Mesenchymal stem cell (in vitro differentiated cells and primary cell): Measurements from ENCODE around the gene DOCK2.

Experiments used
- DNase-seq: peaks from one replicate; pipeline ENCODE4 v3.0.0-alpha.2; 2013
- H2AFZ ChIP-seq: one replicate; pipeline ENCODE4 v1.6.1; 2013; ENCODE audit warnings: low read depth, mild to moderate bottlenecking, control low read depth, inconsistent platforms, low read length, moderate library complexity
- H2AK5ac ChIP-seq: 2 replicates; pipeline ENCODE4 v1.6.1; 2013; ENCODE audit warnings: low read length, moderate library complexity, mild to moderate bottlenecking, inconsistent platforms; ENCODE audit not compliant: severe bottlenecking
- H2BK120ac ChIP-seq: one replicate; pipeline ENCODE4 v1.6.1; 2013; ENCODE audit warnings: low read depth, mild to moderate bottlenecking, inconsistent platforms, low read length, moderate library complexity
- H2BK12ac ChIP-seq, 2 experiments: one replicate each; pipeline ENCODE4 v1.6.1; 2013; ENCODE audit warnings: inconsistent platforms in 2 of 2, low read length in 2 of 2, mild to moderate bottlenecking in 2 of 2, moderate library complexity in 2 of 2, control low read depth in 1 of 2
- H2BK15ac ChIP-seq: one replicate; pipeline ENCODE4 v1.6.1; 2013; ENCODE audit warnings: mild to moderate bottlenecking, low read depth, inconsistent platforms; ENCODE audit not compliant: poor library complexity, severe bottlenecking
- H2BK5ac ChIP-seq: 2 replicates; pipeline ENCODE4 v1.6.1; 2013; ENCODE audit warnings: low read depth, mild to moderate bottlenecking, low read length, control low read depth, inconsistent platforms; ENCODE audit not compliant: poor library complexity, severe bottlenecking
- H3K14ac ChIP-seq, 2 experiments: one replicate each; pipeline ENCODE4 v1.6.1; 2013; ENCODE audit warnings: inconsistent platforms in 2 of 2, low read length in 2 of 2, control low read depth in 1 of 2, mild to moderate bottlenecking in 1 of 2, moderate library complexity in 1 of 2
- H3K18ac ChIP-seq, 2 experiments: one replicate each; pipeline ENCODE4 v1.6.1; 2013; ENCODE audit warnings: inconsistent platforms in 2 of 2, low read length in 2 of 2, control low read depth in 1 of 2, low read depth in 1 of 2, mild to moderate bottlenecking in 1 of 2
- H3K23ac ChIP-seq, 2 experiments: one replicate each; pipeline ENCODE4 v1.6.1; 2013; ENCODE audit warnings: inconsistent platforms in 2 of 2, low read length in 2 of 2, mild to moderate bottlenecking in 2 of 2, moderate library complexity in 2 of 2, control low read depth in 1 of 2
- H3K27ac ChIP-seq: 2 replicates; pipeline ENCODE4 v1.5.1; 2013; ENCODE audit warnings: mild to moderate bottlenecking, moderate library complexity, low read length, control low read depth, inconsistent platforms; ENCODE audit not compliant: poor library complexity, severe bottlenecking
- H3K27me3 ChIP-seq, 2 experiments: 2 replicates each; pipeline versions ENCODE4 v1.6.1 to v1.7.0; 2013; ENCODE audit warnings: low read length in 2 of 2, mild to moderate bottlenecking in 2 of 2, moderate library complexity in 2 of 2, control low read depth in 1 of 2, inconsistent platforms in 1 of 2; ENCODE audit not compliant: control insufficient read depth in 1 of 2, insufficient read depth in 1 of 2
- H3K36me3 ChIP-seq, 2 experiments: 2 replicates each; pipeline versions ENCODE4 v1.6.1 to v1.7.0; 2013; ENCODE audit warnings: low read length in 2 of 2, control low read depth in 1 of 2, inconsistent platforms in 1 of 2, low read depth in 1 of 2, mild to moderate bottlenecking in 1 of 2; ENCODE audit not compliant: insufficient read depth in 2 of 2, control insufficient read depth in 1 of 2
- H3K4ac ChIP-seq, 2 experiments: one replicate each; pipeline ENCODE4 v1.6.1; 2013; ENCODE audit warnings: inconsistent platforms in 2 of 2, low read length in 2 of 2, mild to moderate bottlenecking in 2 of 2, moderate library complexity in 2 of 2, control low read depth in 1 of 2, low read depth in 1 of 2
- H3K4me1 ChIP-seq: 2 replicates; pipeline ENCODE4 v1.6.1; 2013; ENCODE audit warnings: low read depth, low read length, control low read depth; ENCODE audit not compliant: control insufficient read depth, insufficient read depth
- H3K4me2 ChIP-seq: 2 replicates; pipeline ENCODE4 v1.6.1; 2013; ENCODE audit warnings: low read length, mild to moderate bottlenecking, inconsistent platforms; ENCODE audit not compliant: poor library complexity, severe bottlenecking
- H3K4me3 ChIP-seq, 2 experiments: 2 replicates each; pipeline versions ENCODE4 v1.5.1 to v1.7.0; 2013; ENCODE audit warnings: low read length in 2 of 2, mild to moderate bottlenecking in 2 of 2, control low read depth in 1 of 2, low read depth in 1 of 2; ENCODE audit not compliant: insufficient read depth in 1 of 2
- H3K79me1 ChIP-seq: replicated peaks from 2 replicates; pipeline ENCODE4 v1.6.1; 2013; ENCODE audit warnings: mild to moderate bottlenecking, control low read depth, low read length, inconsistent platforms; ENCODE audit not compliant: poor library complexity, severe bottlenecking
- H3K9ac ChIP-seq: 2 replicates; pipeline ENCODE4 v1.7.0; 2013; ENCODE audit warnings: mild to moderate bottlenecking, low read length, moderate library complexity
- H3K9me3 ChIP-seq: 2 replicates; pipeline ENCODE4 v1.7.0; 2013; ENCODE audit warnings: mild to moderate bottlenecking, low read length; ENCODE audit not compliant: control insufficient read depth
- H4K8ac ChIP-seq: one replicate; pipeline ENCODE4 v1.6.1; 2013; ENCODE audit warnings: inconsistent platforms, mild to moderate bottlenecking, low read length, moderate library complexity
- H4K91ac ChIP-seq: one replicate; pipeline ENCODE4 v1.6.1; 2013; ENCODE audit warnings: mild to moderate bottlenecking, low read length, inconsistent platforms
- WGBS: methylation state at CpG from one replicate; pipeline ENCODE4 v1.1.7; 2013; ENCODE audit warnings: mixed read lengths; 5-methylcytosine and 5-hydroxymethylcytosine counted together

The DOCK2 gene

GRCh38 chr5:170046241-170046640 lies 409.2 kb downstream of the DOCK2 start:
- Histone ChIP-seq H2BK12ac (no peak overlapping the region), H3K4me3 (no peak overlapping the region), H2AK5ac (no peak overlapping the region), H2BK15ac (no peak overlapping the region), H4K91ac (no peak overlapping the region), H3K14ac (no peak overlapping the region), H3K18ac (no peak overlapping the region), H3K23ac (no peak overlapping the region), H3K36me3 (no peaks in the 10 kb centered on the region), H2BK120ac (no peak overlapping the region), H3K4me1 (no peaks in the 10 kb centered on the region), H2BK5ac (no peak overlapping the region), H3K27ac (no peak overlapping the region), H3K9me3 (no peaks in the 10 kb centered on the region), H2AFZ (no peak overlapping the region), H3K9ac (no peak overlapping the region), H4K8ac (no peak overlapping the region), H3K4ac (no peak overlapping the region), H3K27me3 (peaks cover 0 to 8% of the 10 kb centered on the region in 2 experiments), H3K4me2 (no peak overlapping the region), H3K79me1 (no peaks in the 10 kb centered on the region)
- no peak for DNase-seq
- WGBS, result 17% methylated on average over 1 of the region's 3 CpGs

GRCh38 chr5:170049713-170050112 lies 412.6 kb downstream of the DOCK2 start:
- Histone ChIP-seq H3K4me1 (no peaks in the 10 kb centered on the region), H3K4ac (no peak overlapping the region), H2BK120ac (no peak overlapping the region), H3K79me1 (no peaks in the 10 kb centered on the region), H3K36me3 (no peaks in the 10 kb centered on the region), H2BK12ac (no peak overlapping the region), H2BK15ac (no peak overlapping the region), H3K9ac (no peak overlapping the region), H3K9me3 (no peaks in the 10 kb centered on the region), H3K18ac (no peak overlapping the region), H3K14ac (no peak overlapping the region), H2AK5ac (no peak overlapping the region), H3K27me3 (peaks cover 0 to 6% of the 10 kb centered on the region in 2 experiments), H4K91ac (no peak overlapping the region), H2BK5ac (no peak overlapping the region), H3K4me3 (no peak overlapping the region), H3K4me2 (no peak overlapping the region), H3K27ac (no peak overlapping the region), H2AFZ (no peak overlapping the region), H3K23ac (no peak overlapping the region), H4K8ac (no peak overlapping the region)
- WGBS, result 100% methylated on average over 2 of the region's 3 CpGs
- no peak for DNase-seq

GRCh38 chr5:170053896-170054295 lies 416.8 kb downstream of the DOCK2 start:
- Histone ChIP-seq H3K27ac (no peak overlapping the region), H2BK12ac (no peak overlapping the region), H2AFZ (no peak overlapping the region), H2BK5ac (no peak overlapping the region), H3K14ac (no peak overlapping the region), H3K18ac (no peak overlapping the region), H3K4me1 (no peaks in the 10 kb centered on the region), H3K9me3 (peaks cover 4% of the 10 kb centered on the region), H3K4me3 (no peak overlapping the region), H2AK5ac (no peak overlapping the region), H2BK120ac (no peak overlapping the region), H3K4me2 (no peak overlapping the region), H3K27me3 (peaks cover 0 to 16% of the 10 kb centered on the region in 2 experiments), H3K9ac (no peak overlapping the region), H3K36me3 (no peaks in the 10 kb centered on the region), H3K4ac (no peak overlapping the region), H2BK15ac (no peak overlapping the region), H3K23ac (no peak overlapping the region), H4K91ac (no peak overlapping the region), H3K79me1 (no peaks in the 10 kb centered on the region), H4K8ac (no peak overlapping the region)
- WGBS, result 78% methylated on average over 1 of the region's 1 CpG
- no peak for DNase-seq

- no peak overlapping the region for H3K27ac ChIP-seq
Observed at GRCh38 chr5:170055606-170056005, 418.5 kb downstream of the DOCK2 start.

More at GRCh38 chr5:170055606-170056005, 418.5 kb downstream of the DOCK2 start:
- no peak overlapping the region for H3K4me2 ChIP-seq
- no peaks in the 10 kb centered on the region for H3K36me3 ChIP-seq
- 85% methylated on average over 2 of the region's 2 CpGs for WGBS
- H2BK15ac ChIP-seq, result no peak overlapping the region
- no peak for DNase-seq
- no peak overlapping the region for H3K4me3 ChIP-seq
- H3K4me1 ChIP-seq, result no peaks in the 10 kb centered on the region
- no peak overlapping the region for H2AK5ac ChIP-seq
- no peak overlapping the region for H2BK120ac ChIP-seq
- no peaks in the 10 kb centered on the region for H3K79me1 ChIP-seq
- no peak overlapping the region for H2BK12ac ChIP-seq
- no peak overlapping the region for H4K91ac ChIP-seq
- no peak overlapping the region for H3K4ac ChIP-seq
- H3K27me3 ChIP-seq, result peaks cover 0 to 16% of the 10 kb centered on the region in 2 experiments
- no peak overlapping the region for H2AFZ ChIP-seq
- peaks cover 4% of the 10 kb centered on the region for H3K9me3 ChIP-seq
- no peak overlapping the region for H3K9ac ChIP-seq
- no peak overlapping the region for H3K18ac ChIP-seq
- H3K23ac ChIP-seq, result no peak overlapping the region
- no peak overlapping the region for H4K8ac ChIP-seq
- H3K14ac ChIP-seq, result no peak overlapping the region
- H2BK5ac ChIP-seq, result no peak overlapping the region
